CD4-positive, alpha-beta T cell treated with Interleukin-10 for 1 hour (primary cell): ENCODE data around the gene FDX1.

Experiments used
- DNase-seq: peaks from one replicate; pipeline ENCODE4 v3.0.0-alpha.2; 2020

FDX1 gene

DNA sequence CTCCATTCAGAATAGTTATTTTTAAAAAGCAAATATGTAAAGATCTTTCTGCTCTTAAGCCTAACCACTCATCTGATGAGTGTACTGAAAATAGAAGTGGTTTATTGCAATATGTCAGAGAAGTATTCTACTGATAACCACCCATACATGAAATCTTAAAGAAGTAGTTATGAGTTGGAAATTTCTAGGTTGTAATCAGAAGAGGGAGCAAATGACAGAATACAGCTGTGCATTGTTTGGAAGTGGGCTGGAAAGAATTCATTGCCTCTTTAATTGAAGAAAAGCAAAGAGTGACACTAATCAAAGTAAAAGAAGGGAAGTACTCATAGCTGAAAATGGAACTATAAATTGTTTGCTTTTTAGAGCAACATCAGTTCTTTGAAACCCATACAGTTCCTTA, 39.4 kb downstream of the FDX1 start:
- no peak for DNase-seq

DNA sequence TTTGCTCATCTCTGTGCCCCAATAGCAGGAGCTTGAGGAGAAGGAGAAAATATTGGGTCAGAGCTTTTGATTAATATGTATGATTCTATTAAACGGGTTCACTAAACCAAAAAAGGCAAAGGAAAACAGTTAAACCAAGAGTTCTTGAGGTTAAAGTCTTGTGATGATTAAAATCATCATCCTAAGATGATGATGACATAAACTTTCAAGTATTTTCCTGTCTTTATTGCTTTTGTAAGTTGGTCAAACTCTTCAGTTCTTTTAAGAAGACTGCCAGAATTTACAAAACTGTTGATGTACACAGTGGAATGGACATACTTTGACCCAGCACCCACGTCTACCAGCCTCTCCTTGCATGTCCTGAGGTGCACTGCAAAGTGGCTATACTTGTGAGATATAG, 41.0 kb downstream of the FDX1 start:
- DNase-seq, result no peak

GRCh38 chr11:110471371-110471770, 41.6 kb downstream of the FDX1 start:
- no peak for DNase-seq

GRCh38 chr11:110472858-110473257, 43.1 kb downstream of the FDX1 start:
- no peak for DNase-seq

GRCh38 chr11:110473706-110474105, 44.0 kb downstream of the FDX1 start:
- DNase-seq, result no peak

- no peak for DNase-seq
Measured at GRCh38 chr11:110474578-110474977, 44.8 kb downstream of the FDX1 start.

DNA sequence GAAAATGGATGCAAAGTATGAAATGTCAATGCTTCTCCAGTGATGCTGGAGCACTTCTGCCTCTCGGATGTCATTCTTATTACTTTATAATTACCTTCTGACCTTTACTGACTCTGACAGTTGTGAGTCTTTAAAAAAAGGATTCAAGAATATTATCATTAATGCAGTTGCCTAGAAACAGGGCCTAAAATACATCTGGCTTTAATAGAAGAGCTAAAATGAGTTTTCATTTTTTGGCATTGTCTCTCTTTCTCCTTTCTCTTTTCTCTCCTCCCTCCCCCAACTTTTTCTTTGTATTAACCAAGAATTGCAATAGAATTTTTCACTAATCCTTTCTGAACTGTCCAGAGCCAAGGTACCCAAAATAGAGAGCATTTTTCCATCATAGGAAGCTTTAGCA, 45.9 kb downstream of the FDX1 start:
- DNase-seq, result no peak

GRCh38 chr11:110478410-110478809, 48.7 kb downstream of the FDX1 start:
- DNase-seq, result no peak

GRCh38 chr11:110479108-110480101, 49.7 kb downstream of the FDX1 start:
- DNase-seq, result no peak

GRCh38 chr11:110481523-110481922, 51.8 kb downstream of the FDX1 start:
- no peak for DNase-seq

DNA sequence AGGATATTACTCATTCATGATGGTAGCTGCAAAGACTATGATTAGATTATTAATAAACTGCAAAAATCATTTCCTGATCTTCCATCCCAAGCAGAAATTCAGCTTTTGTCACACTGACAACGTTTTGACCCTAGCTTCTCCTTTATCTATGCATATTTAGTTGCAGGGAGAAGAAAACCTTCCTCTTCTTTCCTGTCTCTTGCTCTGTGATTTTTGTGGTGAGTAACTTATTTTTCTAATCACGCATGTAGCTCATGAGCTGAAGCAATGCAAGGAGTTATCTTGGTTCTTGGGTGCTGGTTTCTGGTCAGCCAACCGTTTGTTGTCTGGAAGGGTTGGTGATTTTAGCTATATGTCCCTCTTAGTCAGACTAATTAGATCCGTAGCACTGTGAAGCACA, 56.4 kb downstream of the FDX1 start:
- no peak for DNase-seq

- no peak for DNase-seq
Measured at GRCh38 chr11:110488446-110488845, 58.7 kb downstream of the FDX1 start.

- no peak for DNase-seq
Measured at GRCh38 chr11:110490886-110491285, 61.1 kb downstream of the FDX1 start.

- no peak for DNase-seq
Measured at GRCh38 chr11:110491577-110492320, 62.0 kb downstream of the FDX1 start.

GRCh38 chr11:110492321-110492685, 62.6 kb downstream of the FDX1 start:
- DNase-seq, result no peak

DNA sequence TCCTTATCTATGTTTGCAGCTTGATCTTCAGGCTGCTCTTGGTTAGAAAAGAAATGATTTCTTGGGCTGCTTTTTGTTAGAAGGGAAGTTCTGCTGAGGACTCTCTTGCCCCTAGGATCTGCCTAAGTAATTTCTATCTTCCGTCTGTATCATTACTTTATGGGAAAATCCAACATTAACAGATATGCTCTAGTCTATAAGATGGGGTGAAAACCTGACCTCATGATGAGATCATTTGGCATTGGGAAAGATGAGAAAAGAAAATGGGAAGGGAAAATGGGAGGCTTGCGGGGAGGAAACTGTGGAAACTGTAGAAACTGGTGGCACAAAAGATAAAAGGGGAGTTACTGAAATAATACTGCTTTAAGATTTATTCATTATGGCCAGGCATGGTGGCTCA, 63.6 kb downstream of the FDX1 start:
- DNase-seq, result no peak

DNA sequence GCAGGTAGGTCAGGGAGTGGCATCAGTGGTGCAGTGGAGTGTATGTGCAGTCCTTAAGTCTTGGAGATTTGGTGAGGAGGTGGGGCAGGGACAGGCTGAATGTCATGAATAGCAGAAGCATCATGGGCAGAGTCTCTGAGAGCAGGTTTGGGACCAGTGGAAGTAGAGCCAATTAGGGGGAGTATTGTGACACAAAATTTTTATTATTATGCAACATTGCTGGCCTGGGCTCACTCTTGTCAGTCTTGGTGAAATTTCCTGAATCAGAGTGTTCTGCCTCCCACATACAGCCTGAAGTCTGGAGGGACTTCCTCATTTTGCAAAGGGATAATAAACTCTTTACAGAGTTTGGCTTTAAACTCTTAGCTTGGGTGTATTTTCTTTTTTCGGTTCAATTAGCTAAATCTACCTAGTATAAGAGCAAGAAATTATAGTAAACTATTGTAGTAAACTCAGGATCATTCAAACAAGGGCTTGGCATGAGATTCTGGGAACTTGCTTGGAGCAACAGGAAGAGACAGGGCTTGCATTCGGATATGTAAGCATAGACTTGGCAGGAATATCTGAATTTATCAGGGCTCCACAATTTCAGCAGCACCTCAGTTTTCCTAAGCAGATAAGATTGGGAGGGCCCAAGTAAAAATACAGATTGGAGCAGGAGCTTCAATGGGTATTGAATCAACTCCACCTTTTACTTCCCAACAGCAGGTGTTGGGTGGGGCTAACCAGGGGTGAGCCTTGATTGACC, 67.7 kb downstream of the FDX1 start:
- DNase-seq, result no peak

DNA sequence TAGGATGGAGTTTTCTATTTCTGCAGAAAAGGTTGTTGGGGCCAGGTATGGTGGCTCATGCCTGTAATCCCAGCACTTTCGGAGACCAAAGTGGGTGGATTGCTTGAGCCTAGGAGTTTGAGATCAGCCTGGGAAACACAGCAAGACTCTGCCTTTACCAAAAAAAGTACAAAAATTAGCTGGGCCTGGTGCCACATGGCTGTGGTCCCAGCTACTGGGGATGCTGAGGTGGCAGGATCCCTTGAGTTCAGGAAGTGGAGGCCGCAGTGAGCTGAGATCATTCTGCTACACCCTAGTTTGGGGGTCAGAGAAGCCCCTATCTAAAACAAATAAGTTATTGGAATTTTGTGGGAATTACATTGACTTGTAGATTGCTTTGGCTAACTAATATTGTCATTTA, 71.7 kb downstream of the FDX1 start:
- DNase-seq, result no peak

DNA sequence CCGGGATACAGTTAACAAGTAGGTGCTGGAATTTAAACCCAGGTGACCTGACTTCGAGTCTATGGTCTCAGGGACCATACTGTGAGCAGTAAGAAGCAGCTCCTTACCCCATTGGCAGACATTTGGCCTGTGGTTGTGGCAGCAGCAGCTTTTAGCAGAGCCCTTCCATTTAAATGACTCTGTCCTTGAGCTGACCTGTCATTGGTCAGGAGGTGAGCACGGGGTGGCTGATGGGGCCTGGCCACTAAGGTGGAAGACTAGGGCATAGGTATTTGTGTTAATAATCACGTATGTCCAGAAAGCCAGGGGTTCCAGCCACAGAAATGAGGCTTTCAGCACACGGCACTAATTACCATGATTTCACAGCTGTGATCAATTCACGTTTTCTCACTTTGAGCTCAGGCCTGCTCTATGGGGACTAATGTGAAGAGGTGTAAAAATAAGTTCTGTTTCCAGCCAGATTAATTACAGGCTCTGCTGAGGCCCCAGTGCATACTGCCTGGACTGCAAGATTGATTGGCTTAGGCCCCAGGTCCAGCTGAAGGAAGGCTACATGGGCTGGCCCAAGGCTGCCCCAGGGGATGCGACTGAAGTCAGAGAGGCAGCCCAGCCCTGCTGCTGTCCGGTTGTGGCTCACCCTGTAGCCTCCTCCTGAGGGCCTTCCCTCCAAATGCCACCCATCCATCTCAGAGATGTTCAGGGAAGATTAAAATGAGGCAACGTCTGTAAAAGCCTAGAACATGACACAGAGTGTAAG, 76.0 kb downstream of the FDX1 start:
- DNase-seq, result no peak

GRCh38 chr11:110507328-110507727, 77.6 kb downstream of the FDX1 start:
- DNase-seq, result no peak

GRCh38 chr11:110508786-110509185, 79.0 kb downstream of the FDX1 start:
- no peak for DNase-seq

- no peak for DNase-seq
Measured at GRCh38 chr11:110509472-110509871, 79.7 kb downstream of the FDX1 start.

DNA sequence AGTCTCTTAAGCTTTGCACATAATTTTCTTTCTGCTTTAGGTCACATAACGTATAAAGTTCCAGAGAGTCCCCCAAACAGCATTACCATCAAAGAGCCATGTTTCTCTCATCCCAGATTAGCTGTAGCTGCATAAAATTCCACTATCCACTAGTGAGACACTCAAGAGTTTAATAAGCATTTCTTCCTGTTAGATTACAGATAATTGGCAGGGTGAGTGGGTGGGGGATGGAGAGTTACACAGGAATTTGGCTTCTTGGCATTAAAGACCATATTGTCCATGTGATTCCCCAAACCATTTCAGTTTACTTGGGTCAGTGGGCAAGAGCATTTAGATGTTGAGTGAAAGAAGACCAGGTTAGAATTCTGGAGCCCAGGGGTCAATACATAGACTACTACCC, 82.3 kb downstream of the FDX1 start:
- DNase-seq, result no peak
